GM12864 (cell line): ENCODE measurements around the gene FAM227B.

Experiments
- DNase-seq: peaks from one replicate; pipeline ENCODE4 v3.0.0-alpha.2; 2011; ENCODE audit warnings: low read depth
- H3K4me3 ChIP-seq: 2 replicates; pipeline ENCODE4 v1.5.1; 2011; ENCODE audit warnings: mild to moderate bottlenecking, low read depth, low read length, control low read depth
- CTCF ChIP-seq: IDR thresholded peaks from 2 replicates; pipeline ENCODE4 v1.5.1; 2011; ENCODE audit warnings: low read depth, mild to moderate bottlenecking, moderate library complexity, low read length, control low read depth, inconsistent platforms; ENCODE audit errors: missing control alignments

The FAM227B gene

GRCh38 chr15:49464522-49464921, 156.1 kb downstream of the FAM227B start:
- no peak for TF ChIP-seq CTCF

GRCh38 chr15:49462232-49462844, 158.3 kb downstream of the FAM227B start:
- no peak overlapping the region for H3K4me3 ChIP-seq
- DNase-seq, result no peak
- no peak for TF ChIP-seq CTCF

More at GRCh38 chr15:49464522-49464921, 156.1 kb downstream of the FAM227B start:
- no peak overlapping the region for H3K4me3 ChIP-seq
- no peak for DNase-seq

GRCh38 chr15:49460411-49460941, 160.1 kb downstream of the FAM227B start:
- TF ChIP-seq CTCF, result no peak
- H3K4me3 ChIP-seq, result no peak overlapping the region

GRCh38 chr15:49458145-49458544, 162.5 kb downstream of the FAM227B start:
- no peak for DNase-seq
- H3K4me3 ChIP-seq, result no peak overlapping the region
- TF ChIP-seq CTCF, result no peak

More at GRCh38 chr15:49460411-49460941, 160.1 kb downstream of the FAM227B start:
- DNase-seq, result no peak

GRCh38 chr15:49456166-49456565, 164.5 kb downstream of the FAM227B start:
- H3K4me3 ChIP-seq, result no peak overlapping the region
- no peak for TF ChIP-seq CTCF
- DNase-seq, result no peak

- no peak for TF ChIP-seq CTCF
- no peak for DNase-seq
- no peak overlapping the region for H3K4me3 ChIP-seq
These were observed 168.0 kb downstream of the FAM227B start for GRCh38 chr15:49452595-49452994.

GRCh38 chr15:49441816-49442215, 178.8 kb downstream of the FAM227B start:
- no peak for DNase-seq
- H3K4me3 ChIP-seq, result no peak overlapping the region
- TF ChIP-seq CTCF, result no peak
